Stromal cell of bone marrow (primary cell): ENCODE measurements around the gene EPHB4.
A peak's percentile ranks its signal among the peaks of the same experiment; 100 is the strongest.

Source experiments
- DNase-seq: peaks from one replicate; pipeline ENCODE4 v3.0.0-alpha.2; 2012; ENCODE audit warnings: low read depth

Gene EPHB4

DNA sequence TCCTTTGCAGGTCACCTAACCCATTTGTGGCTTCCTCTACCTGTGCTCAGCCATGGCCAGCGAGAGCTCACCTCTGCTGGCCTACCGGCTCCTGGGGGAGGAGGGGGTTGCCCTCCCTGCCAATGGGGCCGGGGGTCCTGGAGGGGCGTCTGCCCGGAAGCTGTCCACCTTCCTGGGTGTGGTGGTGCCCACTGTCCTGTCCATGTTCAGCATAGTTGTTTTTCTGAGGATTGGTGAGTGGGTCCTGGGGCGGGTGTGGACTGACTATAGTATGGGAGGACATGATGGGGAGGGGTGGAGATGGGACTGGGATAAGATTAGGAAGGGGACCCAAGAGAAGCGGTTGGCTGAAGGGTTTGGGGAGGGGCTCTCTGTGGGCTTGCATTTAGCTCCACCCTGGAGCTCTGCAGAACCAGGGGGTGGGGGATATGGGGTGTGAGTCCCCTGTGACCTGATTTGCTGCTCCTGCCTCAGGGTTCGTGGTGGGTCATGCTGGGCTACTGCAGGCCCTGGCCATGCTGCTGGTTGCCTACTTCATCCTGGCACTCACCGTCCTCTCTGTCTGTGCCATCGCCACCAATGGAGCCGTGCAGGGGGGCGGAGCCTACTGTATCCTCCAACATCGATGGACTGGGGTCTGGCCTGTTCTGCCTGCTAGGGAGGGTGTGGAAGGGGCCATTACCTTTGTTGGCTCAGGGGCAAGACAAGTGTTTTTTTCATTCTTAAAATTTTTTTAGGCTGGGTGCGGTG is 27.0 kb upstream of the EPHB4 start:
- DNase-seq = no peak

DNA sequence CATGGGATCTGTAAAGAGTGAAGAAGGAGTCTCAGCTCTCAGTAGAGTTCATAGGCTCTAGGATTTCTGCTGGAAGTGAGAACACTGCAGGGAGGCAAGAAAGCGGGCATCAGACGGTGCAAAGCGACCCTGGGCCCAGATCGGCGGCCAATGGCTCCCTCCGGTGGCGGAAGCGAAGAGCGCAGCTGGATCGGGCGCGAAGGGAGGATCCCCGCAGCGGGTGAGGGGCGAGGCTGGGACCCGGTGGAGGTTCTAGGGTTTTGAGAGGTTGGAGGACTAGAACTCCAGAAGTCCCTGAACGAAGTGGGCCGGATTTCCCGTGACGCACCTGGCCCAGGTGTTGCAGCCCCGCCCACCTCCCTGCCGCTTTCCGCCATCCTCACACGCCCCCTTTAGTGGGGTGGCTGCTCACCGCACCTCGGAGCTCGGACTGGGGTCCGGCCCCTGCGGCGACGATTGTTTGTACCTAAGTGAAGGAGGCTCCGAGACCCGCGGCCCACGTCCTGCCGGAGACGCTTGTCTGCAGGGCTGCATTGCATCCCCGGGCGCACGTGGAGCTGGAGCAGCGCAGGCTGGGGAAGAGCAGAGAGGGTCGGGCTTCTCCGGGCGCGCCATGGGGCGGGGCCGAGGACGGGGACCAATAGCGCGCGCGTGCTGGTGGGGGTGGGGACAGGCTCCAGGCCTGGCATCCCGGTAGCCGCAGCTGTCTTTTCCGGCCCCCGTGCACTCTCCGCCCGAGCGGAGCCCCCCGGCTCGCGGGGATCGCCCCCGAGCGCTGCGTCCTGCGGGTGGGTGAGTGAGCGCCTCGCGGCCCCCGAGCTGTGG is 24.9 kb upstream of the EPHB4 start, which contains the start of gene SLC12A9:
SLC12A9 (plus strand) TSS at position 666 of the 825 bp plus-strand sequence. CDS start 1,485 bp downstream, outside the sequence.
- peak; percentile 84 for DNase-seq

DNA sequence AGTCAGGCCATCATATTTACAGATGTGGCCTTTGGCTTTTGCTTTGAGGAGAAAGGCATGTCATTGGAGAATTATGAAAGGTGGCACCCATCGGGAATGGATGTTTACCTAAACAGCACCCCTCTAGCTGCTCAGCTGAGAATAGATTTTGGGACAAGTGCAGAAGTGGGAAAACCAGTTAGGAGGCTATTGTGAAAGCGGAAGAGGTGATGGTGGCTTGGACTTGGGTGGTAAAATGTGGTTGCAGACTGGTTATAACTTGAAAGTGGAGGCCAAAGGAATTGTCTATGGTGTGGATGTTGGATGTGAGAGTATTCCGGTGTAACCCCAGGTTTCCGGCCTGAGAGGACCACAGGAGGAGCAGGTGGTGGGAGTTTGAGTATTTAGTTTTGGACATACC is 20.0 kb upstream of the EPHB4 start:
- no peak for DNase-seq

- DNase-seq = no peak
These were observed 13.3 kb upstream of the EPHB4 start for GRCh38 chr7:100840470-100841100.

DNA sequence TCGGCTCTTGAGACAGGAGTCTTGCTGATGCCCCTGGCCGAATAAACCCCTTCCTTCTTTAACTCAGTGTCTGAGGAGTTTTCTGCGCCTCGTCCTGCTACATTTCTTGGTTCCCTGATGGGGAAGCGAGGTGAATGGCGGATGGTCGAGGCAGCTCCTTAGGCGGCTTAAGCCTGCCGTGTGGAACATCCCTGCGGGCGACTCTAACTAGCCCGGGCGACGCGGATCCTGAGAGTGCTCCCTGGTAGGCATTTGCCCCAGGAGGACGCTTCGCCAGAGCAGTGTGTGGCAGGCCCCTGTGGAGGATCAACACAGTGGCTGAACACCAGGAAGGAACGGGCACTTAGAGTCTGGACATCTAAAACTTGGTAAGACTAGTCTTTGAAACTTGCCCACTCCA is 12.0 kb upstream of the EPHB4 start:
- DNase-seq = no peak

- DNase-seq = peak; percentile 82
These were observed 9.9 kb upstream of the EPHB4 start for GRCh38 chr7:100837099-100837836.

DNA sequence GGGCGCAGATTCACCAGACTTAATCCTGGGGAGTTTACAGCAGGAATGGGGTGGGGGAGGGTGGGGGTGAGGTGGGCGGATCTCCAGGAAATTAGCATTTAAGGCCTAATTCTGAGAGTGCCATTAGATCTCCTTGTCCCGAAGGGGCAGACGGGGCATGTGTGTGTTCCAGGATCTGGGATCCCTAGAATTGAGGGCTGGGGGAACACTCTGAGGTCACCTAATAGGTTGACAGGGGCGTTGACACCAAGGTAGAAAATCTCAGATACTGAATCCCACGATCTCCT is 9.4 kb upstream of the EPHB4 start:
- no peak for DNase-seq

DNA sequence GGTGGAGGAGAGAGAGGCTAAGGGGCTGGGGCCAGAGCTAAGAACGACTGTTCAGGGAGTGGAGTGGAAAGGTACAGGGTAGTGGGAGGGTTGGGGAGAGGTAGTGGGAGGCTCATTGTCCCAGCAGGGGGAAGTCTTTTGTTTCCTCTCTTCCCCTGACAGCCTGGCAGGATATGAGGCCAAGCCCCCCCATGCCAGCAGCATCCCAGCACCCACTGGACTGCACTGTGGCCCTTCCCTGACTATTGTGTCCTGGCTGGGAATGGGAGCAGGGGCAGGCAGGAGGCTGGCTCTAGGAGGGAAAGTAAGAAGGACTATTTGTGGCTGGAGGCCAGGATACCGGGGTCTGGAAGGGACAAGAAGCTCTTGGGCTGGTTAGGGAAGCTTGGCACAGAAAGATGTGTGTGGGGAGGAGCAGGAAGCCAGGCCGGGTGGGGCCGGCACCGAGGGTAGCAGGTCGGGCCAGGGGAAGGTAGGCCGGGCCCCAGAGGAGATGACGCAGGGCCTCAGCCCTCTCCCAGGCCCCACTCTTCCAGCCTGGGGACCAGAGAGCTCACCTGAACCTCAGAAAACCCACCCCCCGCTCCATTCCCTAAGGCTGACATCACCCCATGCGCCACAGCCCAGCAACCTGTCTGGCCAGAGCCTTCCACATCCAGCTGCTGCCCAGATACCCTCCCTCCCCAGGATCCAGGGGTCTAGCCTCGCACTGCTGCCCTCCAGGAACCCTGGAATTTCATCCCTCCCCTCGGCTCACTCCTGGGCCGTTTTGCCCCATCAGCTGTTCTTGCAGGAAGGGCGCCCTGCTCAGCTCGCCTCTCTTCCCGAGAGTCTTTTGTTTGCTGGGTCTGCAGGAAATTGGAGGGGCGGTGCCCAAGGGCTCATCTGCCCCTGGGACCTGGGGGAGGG is 8.8 kb upstream of the EPHB4 start:
- no peak for DNase-seq

GRCh38 chr7:100832281-100832633 is 4.9 kb upstream of the EPHB4 start:
- no peak for DNase-seq

- no peak for DNase-seq
These were observed 3.1 kb upstream of the EPHB4 start for GRCh38 chr7:100830396-100830795.

GRCh38 chr7:100829150-100829716 is 1.9 kb upstream of the EPHB4 start:
- no peak for DNase-seq

DNA sequence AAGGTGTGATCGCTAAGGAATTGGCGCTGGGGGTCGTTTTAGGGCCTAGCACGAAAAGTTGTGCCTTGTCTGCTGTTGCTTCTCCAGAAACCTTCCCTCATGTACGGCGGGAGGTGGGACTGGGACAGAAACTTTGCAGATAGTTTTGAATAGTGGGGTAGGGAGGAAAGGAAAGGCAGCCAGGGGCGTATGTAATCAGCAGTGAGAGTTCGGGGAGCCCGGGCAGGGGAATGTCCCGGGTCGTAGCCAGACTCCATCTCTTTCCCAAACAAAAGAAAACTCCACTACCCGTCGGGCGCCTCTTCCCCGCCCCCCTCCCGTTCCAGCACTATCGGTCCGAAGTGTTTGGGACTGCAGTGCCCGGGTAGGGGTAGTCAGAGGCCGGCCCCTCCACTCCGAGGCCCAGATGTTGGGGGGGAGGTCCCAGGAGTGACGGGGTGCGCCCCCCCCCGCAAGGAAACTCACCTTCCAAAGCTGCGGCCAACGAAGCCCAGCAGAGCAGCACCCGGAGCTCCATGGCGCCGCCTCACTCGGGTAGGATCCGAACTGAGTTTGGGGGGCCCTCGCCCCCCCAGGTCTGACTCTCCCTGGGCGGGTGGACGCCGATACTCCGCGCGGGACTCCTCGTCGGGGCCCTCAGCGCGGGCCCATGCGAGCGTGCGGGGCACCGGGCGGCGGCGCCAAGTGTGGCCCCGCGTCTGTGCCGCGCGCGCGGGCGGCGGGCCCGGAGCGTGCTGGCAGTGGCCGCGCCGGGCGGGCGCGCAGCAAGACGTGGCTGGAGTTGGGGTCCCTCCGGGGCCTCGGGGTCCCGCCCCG is 601 bp downstream of the EPHB4 start:
- no peak for DNase-seq

DNA sequence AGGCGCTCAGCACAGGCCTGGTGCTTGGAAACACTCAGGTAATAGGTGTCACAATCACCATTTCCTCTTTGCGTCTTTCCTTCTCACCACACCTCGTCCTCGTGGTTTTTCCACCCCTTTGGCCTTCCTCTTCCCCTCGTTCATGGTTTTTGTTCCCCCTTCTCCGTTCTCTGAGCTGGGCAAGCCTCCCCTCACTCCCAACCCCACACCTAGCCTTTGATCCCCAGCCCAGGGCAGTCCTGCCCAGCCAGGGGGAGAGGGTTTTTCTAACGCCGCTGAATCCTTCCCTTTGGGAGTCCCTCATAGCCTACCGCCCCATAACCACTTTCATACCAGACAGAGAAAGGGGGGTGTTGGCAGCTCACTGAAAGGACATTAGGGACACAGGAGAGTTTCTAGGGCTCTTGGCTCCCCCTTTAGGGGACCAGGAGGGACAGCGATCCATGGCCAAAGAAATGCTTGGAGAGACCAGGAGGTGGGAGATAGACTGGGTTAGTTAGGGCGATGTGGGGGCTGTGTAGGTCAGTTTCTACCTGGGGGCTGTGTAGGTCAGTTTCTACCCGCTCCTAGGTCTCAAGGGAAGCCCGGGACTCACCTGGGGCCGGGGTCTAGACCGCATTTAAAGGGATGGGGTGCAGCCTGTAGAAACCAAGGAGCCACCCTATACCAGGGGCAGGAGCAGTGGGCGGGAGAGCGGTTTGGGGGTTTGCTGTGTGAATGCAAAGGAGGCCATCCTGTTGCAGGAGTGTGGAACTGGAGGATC is 1.4 kb downstream of the EPHB4 start:
- peak; percentile 38 for DNase-seq

DNA sequence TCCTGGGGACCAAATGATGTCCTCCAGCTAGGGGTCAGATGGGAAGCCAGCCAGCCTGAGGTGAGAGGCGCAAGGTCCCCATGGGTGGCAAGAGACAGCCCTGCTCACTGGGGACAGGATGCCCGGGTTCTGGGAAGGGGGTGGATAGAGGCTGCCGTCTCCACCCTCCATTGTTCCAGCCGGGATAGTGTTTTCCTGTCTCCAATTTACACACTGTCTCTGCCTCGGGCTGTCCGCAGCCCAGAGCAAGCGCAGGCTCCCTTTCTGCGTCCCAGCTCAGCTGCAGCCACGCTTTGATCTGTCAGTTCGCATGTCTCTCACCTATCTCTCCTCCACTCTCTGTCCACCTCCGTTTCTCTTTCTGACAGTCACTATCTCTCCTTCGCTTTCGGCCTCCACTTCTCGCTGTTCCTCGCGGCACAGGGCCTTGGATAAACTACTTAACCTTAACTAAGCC is 2.1 kb downstream of the EPHB4 start:
- no peak for DNase-seq

DNA sequence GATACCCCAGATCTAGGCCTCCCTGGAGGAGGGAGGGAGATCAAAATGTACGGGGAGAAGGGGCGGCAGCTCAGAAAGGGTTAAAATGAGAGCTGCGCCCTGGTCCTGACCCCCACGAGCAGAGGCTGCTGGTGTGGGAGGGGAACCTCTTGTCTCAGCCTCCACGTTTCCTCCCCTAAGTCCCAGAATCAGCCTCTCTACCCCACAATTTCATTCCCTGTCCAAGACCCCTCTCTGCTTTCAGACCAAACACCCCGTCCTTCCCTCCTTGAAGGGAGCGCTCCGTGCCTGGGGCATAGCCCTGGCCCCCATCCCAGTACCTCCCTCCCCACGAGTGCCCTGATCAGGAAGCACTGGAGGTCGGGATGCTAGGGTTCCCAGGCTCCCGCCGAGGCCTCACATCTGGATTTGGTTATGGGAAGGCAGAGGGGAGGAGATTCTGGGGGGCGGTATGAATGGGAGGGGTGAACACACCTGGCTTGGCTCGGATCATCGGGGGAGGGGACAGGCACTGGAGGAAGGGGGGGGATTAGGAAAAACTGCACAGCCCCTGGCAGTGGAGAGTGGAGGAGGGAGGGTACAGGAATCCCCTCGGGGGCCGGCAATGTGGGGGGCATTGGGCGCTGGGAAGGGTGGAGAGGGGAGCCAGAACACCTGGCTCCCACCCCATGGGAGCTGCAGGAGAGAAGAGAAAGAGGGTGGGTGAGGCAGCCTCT is 2.7 kb downstream of the EPHB4 start:
- no peak for DNase-seq

DNA sequence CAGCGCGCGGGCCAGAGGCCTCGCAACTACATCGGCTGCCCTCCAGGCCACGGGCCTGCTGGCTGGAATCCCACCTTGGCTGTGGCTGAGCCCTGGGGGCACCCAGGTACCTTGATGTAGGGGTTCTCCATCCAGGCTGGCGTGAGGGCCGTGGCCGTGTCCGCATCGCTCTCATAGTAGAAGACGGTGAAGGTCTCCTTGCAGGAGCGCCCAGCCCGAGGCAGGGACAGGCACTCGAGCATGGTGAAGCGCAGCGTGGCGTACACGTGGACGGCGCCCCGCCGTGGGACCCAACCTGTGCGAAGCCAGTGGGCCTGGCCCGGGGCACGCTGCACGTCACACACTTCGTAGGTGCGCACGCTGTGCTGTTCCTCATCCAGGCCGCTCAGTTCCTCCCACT is 3.8 kb downstream of the EPHB4 start:
- no peak for DNase-seq

- no peak for DNase-seq
These were observed 4.2 kb downstream of the EPHB4 start for GRCh38 chr7:100823140-100823525.

GRCh38 chr7:100822236-100823139 is 4.8 kb downstream of the EPHB4 start:
- no peak for DNase-seq
